ENCODE results near the gene PIGR.

DNA sequence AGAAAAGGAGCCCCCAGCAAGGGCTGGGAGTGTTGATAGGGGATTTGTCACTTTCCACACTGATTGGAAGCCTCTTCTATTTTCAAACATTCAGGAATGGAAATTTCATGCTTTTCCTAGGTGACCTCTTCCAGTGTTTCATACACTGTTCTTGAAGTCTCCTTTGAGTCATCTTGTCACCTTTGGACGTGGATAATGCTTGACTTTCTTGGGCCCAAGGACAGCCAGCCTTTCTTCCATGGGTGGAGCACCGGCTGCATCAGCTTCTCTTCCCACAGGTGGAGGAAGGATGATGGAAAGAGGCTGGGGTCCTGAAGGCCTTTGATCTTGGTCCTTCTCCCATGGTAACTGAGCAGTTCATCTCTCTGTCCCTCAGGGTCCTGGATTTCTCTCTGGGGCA, 11.9 kb upstream of the PIGR start:
- TF ChIP-seq, protein P1, sequence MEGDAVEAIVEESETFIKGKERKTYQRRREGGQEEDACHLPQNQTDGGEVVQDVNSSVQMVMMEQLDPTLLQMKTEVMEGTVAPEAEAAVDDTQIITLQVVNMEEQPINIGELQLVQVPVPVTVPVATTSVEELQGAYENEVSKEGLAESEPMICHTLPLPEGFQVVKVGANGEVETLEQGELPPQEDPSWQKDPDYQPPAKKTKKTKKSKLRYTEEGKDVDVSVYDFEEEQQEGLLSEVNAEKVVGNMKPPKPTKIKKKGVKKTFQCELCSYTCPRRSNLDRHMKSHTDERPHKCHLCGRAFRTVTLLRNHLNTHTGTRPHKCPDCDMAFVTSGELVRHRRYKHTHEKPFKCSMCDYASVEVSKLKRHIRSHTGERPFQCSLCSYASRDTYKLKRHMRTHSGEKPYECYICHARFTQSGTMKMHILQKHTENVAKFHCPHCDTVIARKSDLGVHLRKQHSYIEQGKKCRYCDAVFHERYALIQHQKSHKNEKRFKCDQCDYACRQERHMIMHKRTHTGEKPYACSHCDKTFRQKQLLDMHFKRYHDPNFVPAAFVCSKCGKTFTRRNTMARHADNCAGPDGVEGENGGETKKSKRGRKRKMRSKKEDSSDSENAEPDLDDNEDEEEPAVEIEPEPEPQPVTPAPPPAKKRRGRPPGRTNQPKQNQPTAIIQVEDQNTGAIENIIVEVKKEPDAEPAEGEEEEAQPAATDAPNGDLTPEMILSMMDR (IDR thresholded peaks at IDR 0.05): no peak
- TF ChIP-seq POLR2AphosphoS5 (IDR thresholded peaks at IDR 0.05) (no peak), EP300 (IDR thresholded peaks at IDR 0.05) (no peak)
